ENCODE measurements around the gene PSMC3IP.
"Not testable (repeated sequence)": the region's sequence is repeated elsewhere in the genome, so short reads cannot be mapped to it uniquely, and the experiment has no call there.

Gene PSMC3IP, protein sequence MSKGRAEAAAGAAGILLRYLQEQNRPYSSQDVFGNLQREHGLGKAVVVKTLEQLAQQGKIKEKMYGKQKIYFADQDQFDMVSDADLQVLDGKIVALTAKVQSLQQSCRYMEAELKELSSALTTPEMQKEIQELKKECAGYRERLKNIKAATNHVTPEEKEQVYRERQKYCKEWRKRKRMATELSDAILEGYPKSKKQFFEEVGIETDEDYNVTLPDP

DNA sequence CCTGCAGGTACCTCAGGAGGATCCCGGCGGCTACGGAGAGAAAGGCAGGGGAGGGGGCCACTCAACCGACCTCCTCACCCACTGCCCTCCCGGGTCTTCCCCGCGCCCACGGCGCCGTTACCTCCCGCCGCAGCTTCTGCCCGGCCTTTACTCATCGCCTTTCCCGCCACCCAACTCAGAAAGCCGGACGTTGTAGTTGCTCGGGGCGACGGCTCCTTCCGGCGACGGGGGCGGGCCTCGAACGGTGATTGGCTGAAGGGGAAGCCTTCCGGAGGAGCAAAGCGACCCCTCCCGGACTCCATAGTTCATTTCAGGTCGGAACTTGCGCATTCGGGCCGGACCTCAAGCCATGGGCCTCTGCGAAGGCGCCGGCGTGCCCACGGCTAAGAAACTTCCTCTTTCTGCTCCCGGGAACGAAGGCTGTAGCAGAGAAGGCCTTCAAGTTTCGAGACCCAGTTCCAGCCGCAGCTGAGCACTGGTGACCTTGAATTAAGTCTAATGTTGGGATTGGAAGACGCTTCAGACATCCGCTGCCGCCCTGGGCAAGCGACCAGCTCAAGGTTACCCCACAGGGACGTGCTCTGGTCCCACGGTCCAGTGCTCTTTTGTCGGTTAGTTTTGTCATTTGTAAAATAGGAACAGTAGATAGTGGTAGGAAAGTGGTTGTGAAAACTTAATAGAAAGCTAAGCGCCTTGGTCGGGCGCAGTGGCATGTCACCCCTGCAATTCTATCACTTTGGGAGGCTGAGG is at the start of gene PSMC3IP:
Gene PSMC3IP (minus strand): TSS at position 198 of the 750 bp plus-strand sequence. CDS start 43 bp downstream, at position 155.
- peak; percentile 93 for DNase-seq

DNA sequence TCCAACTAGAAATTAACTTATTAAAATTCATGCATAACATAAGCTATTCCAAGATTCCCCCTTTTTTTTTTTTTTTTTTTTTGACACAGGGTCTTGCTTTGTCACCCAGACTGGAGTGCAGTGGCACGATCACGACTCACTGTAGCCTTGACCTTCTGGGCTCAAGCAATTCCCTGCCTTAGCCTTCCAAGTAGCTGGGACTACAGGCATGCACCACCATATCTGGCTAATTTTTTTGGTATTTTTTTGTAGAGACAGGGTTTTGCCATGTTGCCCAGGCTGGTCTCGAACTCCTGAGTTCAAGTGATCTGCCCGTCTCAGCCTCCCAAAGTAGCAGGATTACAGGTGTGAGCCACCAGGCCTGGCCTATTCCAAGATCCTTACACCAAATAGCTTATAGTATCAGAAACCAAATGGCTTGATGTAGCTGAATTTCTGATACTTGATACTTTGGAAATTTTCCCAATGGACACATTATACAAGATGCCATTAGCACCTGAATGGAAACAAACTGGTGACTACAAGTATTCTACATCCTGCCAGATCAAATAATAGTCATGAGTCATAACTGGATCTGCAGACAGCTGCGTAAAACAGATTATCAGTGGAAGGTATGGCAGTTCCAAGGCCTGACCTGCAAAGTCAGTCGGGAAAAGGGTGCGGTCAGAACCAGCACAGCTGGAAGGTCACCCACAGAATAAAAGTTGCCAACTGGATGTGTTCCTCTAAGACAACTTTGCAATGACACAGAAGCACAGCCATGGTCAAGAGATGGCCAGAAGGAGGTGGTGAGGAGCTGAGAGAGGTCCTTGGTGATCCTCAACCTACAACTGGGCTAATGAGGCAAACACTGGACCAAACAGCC is 46.4 kb upstream of the PSMC3IP start:
- DNase-seq: no peak

DNA sequence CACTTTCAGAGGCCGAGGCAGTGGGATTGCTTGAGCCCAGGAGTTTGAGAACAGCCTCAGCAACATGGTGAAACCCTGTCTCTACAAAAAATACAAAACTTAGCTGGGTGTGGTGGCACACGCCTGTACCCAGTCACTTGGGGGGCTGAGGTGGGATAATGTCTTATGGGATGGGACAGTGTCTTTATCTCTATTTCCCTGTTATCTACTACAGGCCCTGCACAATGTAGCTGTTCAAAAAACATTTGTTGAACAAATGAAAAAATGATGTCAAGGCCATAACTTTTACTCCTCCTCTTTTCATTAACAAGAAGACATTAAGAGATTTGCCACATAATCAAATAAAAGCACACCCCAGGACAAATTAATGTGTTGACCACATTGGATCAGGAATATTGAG is 45.7 kb upstream of the PSMC3IP start:
- DNase-seq: no peak

DNA sequence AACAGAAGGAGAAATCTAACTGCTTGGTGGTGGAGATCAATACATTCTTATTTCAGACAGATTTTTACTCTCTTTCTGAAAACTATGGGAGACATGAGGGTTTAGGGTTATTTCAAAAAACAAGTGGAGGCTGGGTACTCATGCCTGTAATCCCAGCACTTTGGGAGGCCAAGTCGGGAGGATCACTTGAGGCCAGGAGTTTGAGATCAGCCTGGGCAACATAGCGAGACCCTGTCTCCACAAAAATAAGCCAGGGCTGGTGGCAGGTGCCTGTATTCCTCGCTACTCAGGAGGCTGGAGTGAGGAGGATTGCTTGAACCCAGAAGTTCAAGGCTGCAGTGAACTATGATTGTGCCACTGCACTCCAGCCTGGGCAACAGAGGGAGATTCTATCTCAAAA is 44.5 kb upstream of the PSMC3IP start:
- DNase-seq: not testable (repeated sequence)

DNA sequence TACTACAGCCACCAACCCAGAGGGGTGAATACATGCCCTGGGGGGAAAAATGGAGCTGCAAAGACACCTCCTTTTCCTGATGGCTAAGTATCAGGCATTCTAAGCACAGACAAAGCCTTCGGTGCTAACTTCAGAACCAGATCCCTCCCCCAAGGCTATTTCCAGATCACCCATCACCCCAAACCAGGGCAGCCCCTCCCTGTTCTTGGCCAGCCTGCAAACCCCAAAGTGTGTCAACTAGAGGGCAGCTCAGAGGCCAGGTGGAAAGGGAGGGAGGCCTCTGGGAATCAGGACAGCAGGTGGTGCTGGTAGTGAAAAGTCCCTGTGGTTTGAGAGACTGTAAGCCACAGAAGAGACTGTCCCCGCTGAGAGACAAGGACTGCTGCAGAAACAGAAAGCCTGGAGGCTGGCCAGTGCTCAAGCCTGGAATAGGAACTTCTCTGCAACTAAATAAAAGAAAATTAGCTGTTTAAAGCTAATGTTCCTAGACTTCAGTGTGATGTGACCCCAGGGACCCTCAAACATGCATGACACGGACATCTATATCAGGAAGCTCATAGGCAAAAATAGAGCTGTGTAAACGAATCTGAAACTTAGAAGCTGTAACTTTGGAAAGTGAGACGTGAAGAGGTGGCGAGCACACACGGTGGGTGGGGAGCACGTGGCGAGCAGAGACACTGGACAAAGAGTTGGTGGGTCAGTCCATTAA is 41.1 kb upstream of the PSMC3IP start:
- DNase-seq: no peak

DNA sequence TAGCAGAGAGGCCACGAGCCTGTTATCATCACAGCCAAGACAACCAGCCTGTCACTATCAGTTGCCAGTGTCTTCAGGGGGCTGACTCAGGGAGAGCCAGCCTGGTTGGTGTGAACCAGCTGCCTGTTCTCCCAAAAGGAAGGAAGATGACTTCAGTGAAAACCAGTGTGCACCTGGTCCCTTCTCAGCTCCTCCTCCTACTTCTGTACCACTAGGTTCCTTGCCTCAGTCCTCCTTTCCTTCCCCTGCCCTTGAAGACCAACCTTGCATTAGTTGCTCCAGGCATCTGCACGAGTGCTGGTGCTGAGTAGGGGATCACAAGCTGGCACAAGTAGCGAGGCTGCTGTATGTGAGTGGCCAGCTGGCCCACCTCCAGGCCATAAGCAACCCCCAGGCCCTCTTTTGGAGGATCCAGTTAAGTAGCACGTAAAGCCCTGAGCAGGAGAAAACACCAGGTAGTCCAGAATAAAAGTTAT is 40.5 kb upstream of the PSMC3IP start:
- no peak for DNase-seq

DNA sequence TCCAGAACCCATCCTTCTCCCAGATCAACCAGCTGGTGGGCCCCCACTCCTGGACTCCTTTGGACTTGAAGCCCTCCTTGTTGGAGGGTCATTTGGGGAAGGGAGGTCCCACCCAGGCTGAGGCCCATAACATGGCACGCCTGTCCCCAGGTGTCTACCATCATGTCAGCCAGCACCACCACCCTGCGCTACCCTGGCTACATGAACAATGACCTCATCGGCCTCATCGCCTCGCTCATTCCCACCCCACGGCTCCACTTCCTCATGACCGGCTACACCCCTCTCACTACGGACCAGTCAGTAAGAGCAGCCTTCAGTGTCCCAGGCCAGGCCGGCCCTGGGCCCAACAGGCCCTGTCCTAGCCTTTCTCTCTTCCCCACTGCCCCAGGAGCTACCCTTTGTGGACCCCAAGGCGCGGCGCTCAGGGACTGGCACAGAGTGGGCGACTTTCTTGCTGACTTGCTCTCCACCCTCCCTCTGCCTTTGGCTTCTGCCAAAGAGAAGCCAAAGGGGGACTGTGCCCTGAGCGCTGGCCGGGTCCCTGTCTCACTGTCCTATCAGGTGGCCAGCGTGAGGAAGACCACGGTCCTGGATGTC is 36.3 kb upstream of the PSMC3IP start:
- no peak for DNase-seq

DNA sequence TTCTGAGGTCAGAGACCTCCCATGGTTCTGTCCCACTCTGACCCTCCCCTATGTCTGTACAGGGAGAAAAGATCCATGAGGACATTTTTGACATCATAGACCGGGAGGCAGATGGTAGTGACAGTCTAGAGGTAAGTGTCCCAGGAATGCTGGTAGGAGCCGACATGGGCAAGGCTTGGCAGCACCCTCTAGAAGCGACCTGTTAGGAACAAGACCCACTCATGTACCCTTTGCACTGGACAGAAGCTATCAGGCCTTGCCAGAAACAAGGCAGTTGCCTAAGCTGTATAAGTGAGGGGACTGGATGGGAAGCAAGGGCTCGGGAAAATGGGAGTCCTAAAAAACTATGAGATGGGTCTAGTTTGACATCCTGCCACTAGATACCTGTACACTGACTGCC is 34.5 kb upstream of the PSMC3IP start:
- no peak for DNase-seq

DNA sequence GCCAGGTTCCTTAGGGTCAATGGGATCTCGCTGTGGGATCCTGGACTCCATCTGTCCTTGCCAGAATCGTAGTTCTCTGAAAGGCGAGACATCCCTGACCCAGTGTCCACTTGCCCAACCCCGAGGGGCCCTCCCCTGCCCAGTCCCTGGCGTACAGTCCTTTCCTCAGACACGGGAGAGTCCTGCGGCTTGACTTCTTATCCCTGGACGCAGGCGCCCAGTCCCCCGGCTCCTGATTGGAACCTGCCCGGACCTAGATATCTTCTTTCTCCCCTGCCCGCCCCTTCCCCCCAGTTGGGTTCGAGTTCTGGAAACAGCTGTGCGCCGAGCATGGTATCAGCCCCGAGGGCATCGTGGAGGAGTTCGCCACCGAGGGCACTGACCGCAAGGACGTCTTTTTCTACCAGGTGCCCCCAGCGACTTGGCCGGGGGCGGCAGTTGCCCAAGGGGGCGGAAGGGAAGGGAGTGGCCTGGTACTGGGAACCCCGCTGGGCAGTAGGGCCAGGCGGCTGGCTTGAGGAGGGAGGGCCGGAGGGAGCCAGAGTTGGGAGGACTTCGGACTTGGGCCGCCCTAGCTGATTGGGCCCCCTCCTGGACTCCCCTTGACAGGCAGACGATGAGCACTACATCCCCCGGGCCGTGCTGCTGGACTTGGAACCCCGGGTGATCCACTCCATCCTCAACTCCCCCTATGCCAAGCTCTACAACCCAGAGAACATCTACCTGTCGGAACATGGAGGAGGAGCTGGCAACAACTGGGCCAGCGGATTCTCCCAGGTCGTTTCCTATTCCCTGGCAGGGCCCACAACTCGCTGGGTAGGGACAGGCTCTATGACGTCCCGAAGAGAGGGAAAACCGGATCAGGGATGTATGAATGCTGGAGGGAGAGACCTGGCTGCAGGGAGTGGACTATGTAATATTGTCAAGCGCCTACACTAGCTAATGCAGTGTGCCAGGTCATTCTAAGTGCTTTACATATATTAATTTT is 32.6 kb upstream of the PSMC3IP start:
- not testable (repeated sequence) for DNase-seq

DNA sequence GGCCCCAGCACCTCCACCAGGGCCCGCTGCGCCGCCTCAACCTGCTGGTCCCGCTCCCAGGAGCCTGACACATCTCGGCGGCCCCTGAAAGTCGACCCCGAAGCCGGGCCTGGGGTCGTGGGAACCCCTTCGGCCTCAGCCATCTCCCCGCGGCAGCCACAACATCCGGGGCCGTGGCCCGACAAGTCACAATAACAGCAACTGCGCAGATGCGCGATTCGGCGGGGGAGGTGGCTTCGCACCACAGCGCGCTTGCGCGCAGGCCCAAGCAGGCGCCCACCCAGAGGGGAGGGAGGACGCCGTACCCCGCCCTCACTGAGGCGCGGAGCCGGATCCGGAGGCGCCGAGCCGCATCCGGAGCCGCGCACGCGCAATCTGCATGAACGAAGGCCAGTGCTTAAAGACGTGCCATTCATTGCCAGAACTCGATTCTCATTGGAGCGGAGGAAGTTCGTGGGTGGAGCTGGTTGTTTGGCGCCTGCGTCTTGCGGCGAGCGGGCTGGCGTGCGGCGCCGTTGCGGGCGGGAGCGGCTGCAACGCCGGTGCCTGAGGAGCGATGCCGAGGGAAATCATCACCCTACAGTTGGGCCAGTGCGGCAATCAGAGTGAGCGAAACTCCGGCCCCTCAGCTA is 31.8 kb upstream of the PSMC3IP start, which contains the start of the genes RETREG3 and TUBG1:
Gene RETREG3 (minus strand): TSS at position 193 of the 632 bp plus-strand sequence. CDS start 50 bp downstream, at position 143.
Gene TUBG1 (plus strand): TSS at position 502 of the 632 bp plus-strand sequence. CDS start 55 bp downstream, at position 557.
- DNase-seq: peak; percentile 99

DNA sequence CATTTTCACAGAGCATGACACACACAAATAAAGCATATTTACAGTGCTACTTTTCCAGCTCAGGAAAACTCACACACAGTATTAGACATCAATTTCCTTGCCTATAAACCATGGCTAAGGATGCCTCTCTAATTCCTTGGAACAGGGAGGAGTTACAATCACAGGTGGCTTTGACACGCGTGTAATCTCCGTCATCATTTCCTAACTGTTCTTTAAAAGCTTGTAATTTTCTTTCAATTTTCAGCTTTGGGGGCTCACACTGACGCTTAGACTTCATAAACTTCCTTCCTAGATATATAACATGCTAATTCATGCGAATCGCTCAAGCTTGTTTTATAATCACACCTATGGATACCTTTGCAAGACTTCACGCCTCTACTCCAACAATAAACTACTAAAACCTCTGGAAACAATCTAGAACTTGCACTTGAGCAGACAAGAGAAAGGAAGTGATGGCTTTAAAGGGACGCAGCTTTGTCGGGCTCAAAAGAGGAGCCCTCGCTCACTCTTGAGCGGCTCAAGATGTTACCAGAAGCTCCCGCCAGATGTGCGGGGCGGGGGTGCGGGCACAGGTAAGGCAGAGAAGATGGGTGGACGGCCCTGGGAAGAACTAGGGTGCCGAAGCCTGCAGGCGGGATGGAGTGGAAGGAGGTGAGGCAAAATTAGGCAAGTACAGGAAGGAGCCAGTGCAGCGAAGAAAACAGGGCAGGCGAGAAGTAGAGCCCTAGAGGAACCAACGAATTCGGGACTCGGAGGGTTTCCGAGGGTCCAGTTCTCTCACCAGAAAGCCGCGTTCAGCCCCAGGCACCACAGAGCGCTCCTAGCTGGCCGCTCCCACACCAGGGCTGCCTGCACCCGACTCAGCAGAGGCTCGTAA is 31.0 kb upstream of the PSMC3IP start:
- peak; percentile 17 for DNase-seq

DNA sequence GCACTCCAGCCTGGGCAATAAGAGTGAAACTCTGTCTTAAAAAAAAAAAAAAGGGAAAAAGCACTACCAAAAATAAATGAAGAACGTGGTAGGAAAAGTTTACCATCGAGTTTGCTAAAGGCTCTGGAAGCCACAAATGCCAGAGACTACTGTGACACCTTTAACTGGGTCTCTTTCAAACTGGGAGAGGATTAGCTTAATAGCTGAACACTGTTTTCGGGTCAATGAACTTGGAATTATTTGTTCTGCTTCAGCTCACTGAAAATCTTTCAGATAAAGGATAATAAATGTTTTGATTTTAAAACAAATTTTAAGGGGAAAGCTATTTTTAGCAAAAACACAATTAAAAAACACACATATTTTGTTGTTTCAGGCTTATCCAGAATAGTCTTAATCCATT is 30.2 kb upstream of the PSMC3IP start:
- no peak for DNase-seq

DNA sequence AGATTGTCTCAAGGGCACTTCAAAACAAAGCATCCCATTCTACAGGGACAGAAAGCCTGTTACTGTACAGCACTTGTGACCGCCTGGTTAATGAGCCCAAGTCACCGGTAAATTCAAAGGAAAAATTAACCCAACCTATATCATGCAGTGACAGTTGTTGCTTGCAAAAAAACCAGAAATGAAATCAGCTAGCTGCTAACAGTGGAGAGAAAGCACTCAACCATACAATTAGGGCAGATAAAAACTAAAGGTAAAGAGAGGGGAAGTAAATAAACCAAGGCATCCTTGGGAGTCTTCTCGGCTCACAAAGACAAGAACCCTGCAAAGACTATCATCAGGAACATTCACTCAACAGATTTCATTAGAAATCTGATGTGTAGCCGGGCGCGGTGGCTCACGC is 25.8 kb upstream of the PSMC3IP start:
- no peak for DNase-seq

DNA sequence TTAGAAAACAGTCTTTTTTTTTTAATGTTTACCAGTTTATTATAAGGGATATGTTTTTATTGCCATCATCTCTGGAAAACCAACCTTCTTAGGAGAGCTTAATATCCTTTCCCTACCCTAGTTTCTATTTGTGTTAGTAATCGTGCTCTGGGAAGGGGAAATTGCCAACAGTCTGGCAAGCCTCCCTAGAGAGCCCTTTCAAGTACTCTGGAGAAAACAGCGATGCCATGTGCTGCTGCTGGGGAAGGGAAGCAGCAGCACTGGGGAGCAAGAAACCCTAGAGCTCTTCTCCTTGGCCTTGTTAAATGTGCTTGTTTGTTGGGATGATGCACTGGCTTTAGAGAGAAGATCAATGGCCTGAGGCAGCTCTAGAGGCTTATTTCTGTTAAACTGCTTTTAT is 21.4 kb upstream of the PSMC3IP start:
- DNase-seq: no peak

DNA sequence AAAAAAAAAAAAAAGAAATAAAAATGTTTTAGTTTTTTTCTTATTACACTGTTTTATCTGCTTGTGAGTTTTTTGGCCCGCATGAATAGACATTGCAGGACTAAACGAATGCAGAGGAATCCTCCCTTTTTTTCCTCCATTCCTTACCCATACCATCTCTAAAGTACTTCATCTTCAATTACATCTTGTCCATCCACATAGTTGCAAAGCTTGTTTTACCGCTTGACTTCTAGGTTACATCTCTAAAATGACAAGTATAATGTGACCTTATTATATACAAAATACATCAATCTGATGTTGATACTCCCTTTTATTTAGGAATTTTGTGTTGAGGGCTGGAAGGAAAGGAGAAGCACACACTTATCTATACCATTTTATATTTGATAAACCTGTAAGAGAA is 18.9 kb upstream of the PSMC3IP start:
- DNase-seq: no peak

DNA sequence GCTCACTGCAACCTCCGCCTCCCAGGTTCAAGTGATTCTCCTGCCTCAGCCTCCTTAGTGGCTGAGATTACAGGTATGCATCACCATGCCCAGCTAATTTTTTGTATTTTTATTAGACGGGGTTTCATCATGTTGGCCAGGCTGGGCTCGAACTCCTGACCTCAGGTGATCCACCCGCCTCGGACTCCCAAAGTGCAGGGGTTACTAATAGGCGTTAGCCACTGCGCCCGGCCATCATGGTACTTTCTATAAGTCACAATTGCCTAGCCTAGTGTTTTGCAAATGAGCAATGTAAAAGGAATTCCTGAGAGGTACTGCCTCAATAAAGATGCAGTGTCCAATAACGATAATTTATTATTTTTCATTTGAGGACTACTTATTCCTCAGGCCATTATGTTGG is 13.9 kb upstream of the PSMC3IP start:
- no peak for DNase-seq

DNA sequence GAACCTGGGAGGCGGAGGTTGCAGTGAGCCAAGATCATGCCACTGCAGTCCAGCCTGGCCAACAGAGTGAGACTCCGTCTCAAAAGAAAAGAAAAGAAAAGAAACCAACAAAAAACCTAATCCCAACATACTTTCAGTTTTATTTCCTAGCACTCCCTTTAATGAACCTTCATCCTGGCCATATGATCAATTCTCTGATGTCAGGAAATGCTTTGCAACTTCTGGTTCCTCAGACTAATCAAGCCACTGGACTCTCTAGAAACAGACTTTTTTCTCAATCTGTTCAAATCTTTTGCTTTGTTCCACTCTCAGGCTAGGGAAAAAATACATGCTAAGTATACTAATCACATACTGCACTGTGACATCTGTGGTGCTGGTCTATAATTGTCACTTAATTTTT is 13.4 kb upstream of the PSMC3IP start:
- no peak for DNase-seq

DNA sequence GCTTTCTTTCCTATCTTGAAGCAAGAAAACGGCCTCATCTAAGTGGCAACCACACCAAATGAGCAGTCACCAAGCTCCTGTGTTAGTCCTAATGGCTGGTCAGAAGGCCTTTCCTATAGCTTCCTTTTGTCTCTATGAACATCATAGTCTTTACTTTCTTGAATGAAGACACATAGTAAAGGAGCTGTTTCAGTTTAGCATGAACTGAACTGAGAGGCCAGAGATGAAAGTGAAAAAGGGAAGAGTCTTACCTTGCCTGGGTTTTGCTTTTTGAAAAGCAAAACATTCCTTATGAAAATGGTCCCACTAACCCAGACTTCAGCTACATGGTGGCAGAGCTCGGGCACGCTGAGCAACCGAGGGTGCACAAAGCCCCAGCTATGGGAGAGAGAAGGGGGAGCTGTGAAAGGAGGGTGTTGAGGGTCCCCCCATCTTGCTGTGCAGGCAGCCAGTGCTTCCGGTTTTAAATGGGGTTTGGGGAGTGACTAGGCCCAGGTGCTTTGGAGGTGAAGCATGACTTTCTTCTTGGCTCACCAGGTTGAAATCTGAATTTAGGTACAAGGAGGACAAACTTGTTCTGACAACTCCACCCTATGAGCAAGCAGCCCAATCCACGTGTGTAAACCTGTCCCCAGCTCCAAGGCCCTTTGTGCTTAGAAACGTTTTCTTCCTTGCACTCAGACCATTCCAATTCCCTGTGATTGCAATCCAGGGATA is 9.1 kb upstream of the PSMC3IP start:
- no peak for DNase-seq

DNA sequence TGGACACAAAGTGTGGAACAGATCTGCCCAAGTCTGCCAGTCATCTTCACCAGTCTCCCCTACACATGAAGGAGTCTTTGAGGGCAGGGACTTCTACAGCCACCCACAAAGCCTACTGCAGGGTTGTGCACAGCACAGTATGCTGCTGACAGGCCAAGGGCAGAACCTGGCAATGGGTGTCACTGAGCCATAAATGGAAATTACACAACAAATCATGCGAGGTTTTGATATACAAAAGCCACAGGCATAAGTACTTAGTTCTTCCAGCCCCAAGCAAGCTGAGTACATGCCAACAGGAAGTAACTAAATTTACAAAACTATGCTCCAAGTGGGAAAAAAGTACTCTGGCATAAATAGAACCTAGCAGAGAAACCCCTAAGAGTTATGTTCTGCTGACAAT is 7.8 kb upstream of the PSMC3IP start:
- DNase-seq: no peak
